ENCODE data around the gene ZNF567. TPM values are rescaled to one million over a fixed set of nuclear protein-coding genes. Genes with fewer than 3 reads are reported as not detected.

ZNF567 gene
- total and polyA plus RNA-seq, 5 experiments from 2014 or later, result 6.3 to 20.7 (median 11.0) TPM

Other genes starting within 250 kb of the ZNF567 start
- 10 to 100 TPM; 22.7 to 24.2 TPM for gene ZNF566, start 198.1 kb upstream of the ZNF567 start, total RNA-seq
- 10 to 100 TPM in 2 of 3 donors, 1 to 10 TPM in 1; 9.0 to 23.8 (median 13.2) TPM for gene ZNF566, start 198.1 kb upstream of the ZNF567 start, polyA plus RNA-seq
- 10 to 100 TPM; 19.1 to 20.5 TPM for gene ZNF260, start 159.3 kb upstream of the ZNF567 start, total RNA-seq
- 1 to 10 TPM; 5.5 to 9.8 (median 8.2) TPM for gene ZNF260, start 159.3 kb upstream of the ZNF567 start, polyA plus RNA-seq
- gene ZNF529, start 114.3 kb upstream of the ZNF567 start, total RNA-seq, result 10 to 100 TPM; 36.1 to 40.8 TPM
- gene ZNF529, start 114.3 kb upstream of the ZNF567 start, polyA plus RNA-seq, result 10 to 100 TPM in 1 of 3 donors, 1 to 10 TPM in 2; 8.0 to 10.6 (median 9.9) TPM
- gene ZNF382, start 82.3 kb upstream of the ZNF567 start, total RNA-seq, result 10 to 100 TPM; 22.6 to 25.2 TPM
- gene ZNF382, start 82.3 kb upstream of the ZNF567 start, polyA plus RNA-seq, result 1 to 10 TPM; 3.3 to 7.9 (median 7.1) TPM
- gene ZNF461, start 20.8 kb upstream of the ZNF567 start, total RNA-seq, result 10 to 100 TPM; 24.2 to 25.0 TPM
- 1 to 10 TPM; 3.3 to 4.5 (median 3.5) TPM for gene ZNF461, start 20.8 kb upstream of the ZNF567 start, polyA plus RNA-seq
- gene ZNF850, start 85.2 kb downstream of the ZNF567 start, total RNA-seq, result 1 to 10 TPM; 4.6 to 7.0 TPM
- under 1 TPM; 0.40 to 0.93 (median 0.54) TPM for gene ZNF850, start 85.2 kb downstream of the ZNF567 start, polyA plus RNA-seq
- 10 to 100 TPM; 16.6 to 20.6 TPM for gene ZNF790, start 150.8 kb downstream of the ZNF567 start, total RNA-seq
- 1 to 10 TPM; 5.1 to 6.6 (median 5.7) TPM for gene ZNF790, start 150.8 kb downstream of the ZNF567 start, polyA plus RNA-seq
- gene ZNF345, start 163.3 kb downstream of the ZNF567 start, total RNA-seq, result 10 to 100 TPM; 16.0 to 19.6 TPM
- 1 to 10 TPM; 5.1 to 10.0 (median 6.8) TPM for gene ZNF345, start 163.3 kb downstream of the ZNF567 start, polyA plus RNA-seq
- 10 to 100 TPM in 1 of 2 experiments, 1 to 10 TPM in 1; 9.0 to 10.4 TPM for gene ZNF829, start 228.7 kb downstream of the ZNF567 start, total RNA-seq
- 1 to 10 TPM; 1.9 to 3.9 (median 3.5) TPM for gene ZNF829, start 228.7 kb downstream of the ZNF567 start, polyA plus RNA-seq
- 10 to 100 TPM; 24.8 to 26.5 TPM for gene ZNF568, start 228.7 kb downstream of the ZNF567 start, total RNA-seq
- gene ZNF568, start 228.7 kb downstream of the ZNF567 start, polyA plus RNA-seq, result 10 to 100 TPM in 1 of 3 donors, 1 to 10 TPM in 2; 7.2 to 10.5 (median 9.0) TPM

Data from naive thymus-derived CD8-positive, alpha-beta T cell (primary cell).